ENCODE results near the gene GGT1.
A peak's percentile ranks its signal among the peaks of the same experiment; 100 is the strongest.
"Not testable (repeated sequence)": the region's sequence is repeated elsewhere in the genome, so short reads cannot be mapped to it uniquely, and the experiment has no call there.

Gene GGT1

DNA sequence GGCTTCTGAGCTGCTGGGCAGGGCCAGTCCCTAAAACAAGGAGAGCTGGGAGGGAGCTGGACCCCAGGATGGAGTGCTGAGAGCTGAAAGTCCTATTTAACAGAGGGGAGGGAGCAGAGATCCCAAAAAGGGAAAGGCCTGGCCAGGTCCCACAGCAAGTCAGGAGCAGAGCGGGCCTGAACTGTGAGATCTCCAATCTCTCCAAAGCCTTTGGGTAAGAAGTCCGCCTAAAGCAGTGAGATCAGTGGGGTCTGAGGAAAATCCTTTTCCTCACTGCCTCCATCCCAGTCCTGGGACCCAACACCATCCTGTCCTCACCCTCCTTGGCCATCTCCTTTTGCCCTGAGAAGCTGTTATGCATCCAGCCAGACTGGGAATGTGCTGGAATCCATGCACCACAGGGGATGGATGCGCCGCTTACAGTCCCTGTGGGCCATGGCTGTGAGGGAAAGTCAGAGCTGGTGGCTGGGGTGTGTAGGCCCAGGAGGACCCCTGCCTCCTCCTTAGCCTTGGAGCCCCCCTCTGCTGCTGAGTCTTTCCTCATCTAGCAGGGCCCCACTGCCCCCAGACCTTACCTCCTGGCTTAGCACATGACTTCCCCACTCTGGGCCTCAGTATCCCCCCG lies 18.7 kb upstream of the GGT1 start:
- no peak for DNase-seq

DNA sequence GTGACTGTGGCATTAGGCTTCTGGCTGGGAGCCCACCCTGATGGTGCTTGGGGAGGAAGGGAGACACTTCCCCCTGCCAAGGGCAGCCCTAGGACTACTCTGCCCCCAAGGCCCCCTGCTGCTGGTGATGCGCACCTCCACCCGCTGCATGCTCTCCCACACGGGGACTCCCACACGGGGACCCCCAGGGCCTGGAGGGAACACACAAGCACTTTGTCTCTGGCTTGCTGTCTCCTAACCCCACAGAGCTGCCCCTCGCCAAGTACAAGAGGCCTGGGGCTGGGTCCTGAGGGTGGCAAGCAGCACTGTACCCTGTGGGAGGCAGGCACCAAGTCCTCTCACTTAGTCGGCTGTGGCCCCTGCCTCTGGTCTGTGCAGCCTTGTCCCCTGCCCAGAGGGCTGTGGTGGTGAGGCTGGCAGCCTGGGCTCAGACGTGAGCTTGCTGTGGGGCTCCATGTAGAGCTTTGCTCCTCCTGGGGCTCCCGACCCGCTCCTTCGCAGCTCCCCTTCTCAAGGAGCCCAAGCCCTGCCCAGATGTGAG lies 18.1 kb upstream of the GGT1 start:
- DNase-seq, result no peak

DNA sequence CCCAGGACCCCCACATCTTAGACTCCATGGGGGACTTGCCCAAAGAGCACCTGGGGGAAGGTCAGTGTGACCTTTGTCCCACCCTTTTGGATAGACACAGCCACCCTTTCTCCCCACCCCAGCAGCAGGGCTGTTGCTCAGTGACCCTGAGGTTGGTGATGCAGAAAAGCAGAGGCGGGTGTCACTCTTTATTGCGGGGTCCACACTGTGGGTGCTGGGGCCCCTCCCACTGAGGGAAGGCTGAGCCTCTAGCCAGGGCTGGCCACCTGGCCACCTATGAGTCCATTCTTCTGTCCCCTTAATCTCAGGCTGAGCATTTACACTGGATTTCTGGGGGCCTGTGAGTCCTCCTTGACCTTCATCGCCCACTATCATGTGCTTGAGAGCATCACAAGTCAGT lies 17.5 kb upstream of the GGT1 start:
- no peak for DNase-seq

DNA sequence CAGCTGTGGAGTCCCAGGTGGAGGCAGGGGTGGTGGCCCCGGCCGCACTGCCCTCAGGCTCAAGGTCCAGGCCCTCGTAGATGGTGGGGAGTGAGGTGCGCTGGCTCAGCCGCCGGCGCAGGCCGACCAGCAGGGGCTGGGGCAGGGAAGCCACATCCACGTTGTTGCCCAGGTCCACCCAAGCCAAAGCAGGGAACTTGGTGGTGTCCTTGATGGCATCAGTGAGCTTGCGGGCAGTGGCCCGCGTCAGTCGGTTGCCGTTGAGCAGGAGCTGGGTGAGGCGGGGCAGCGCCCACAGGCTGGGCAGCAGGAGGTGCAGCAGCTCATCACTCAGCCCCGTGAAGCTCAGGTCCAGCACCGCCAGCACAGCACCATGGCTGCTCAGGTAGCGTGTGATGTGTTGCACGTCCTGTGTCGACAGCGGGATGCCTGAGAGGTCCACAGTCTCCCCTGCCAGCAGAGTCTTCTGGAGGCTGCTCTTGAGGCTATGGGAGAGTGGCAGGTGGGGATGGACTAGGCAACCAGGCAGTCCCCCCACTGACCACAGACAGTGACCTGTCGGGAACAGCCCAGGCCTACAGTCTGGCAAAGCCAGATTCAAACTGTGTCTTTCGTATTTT lies 17.0 kb upstream of the GGT1 start:
- no peak for DNase-seq

DNA sequence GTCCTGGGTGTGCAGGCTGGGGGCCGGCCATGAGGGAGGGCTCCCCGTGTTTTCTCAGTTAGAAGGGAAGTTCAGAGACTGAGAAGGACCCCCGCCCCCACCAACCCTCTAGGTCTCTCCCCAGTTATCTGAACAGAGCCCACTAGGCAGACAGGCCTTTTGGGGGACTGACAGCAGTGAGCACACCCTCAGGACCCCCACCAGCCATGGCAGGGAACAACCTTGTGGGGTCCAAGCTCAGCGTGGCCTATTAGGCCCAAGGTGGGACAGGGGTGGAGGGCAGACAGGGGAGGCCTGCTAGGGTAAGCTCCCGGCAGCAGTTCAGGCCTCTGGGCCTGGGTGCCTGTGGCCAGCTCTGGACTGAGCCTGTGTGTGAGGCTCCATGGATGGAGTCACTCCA lies 15.7 kb upstream of the GGT1 start:
- DNase-seq, result no peak

DNA sequence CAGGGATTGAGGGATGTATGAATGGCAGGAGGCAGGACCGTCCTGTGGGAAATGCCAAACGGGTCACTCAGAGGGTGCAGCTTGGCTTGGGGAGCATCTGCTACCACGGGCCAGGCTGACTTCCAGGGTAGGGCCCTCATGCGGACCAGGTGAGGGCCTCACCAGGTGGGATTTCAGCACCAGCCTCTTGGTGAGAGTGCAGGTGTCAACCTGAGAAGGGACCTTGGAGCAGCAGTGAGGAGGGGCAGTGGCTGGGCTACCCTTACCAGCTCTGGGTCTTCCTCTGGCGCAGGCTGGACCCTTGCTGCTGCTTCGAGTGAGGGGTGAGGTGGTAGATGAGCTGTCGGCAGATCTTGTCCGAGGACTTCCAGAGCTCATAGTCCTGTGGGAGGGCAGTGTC lies 15.0 kb upstream of the GGT1 start:
- DNase-seq, result no peak

DNA sequence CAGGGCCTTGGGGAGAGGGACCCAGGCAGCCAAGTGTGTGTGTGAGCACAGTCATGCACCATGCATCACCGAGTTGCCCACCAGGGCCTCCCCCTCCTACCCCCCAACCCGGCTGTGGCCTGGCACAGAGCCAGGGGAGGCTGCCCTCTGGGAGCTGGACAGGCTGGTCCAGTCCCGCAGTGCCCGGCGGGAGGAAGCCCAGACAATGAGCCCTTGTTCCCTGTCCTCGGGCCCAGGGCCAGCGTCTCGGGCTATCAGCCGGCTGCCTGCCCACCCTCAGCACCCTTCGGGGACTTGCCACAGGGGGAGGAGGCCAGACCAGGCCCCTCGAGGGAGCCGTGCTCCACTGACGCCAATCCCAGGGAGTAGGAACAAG lies 14.6 kb upstream of the GGT1 start:
- DNase-seq, result no peak

DNA sequence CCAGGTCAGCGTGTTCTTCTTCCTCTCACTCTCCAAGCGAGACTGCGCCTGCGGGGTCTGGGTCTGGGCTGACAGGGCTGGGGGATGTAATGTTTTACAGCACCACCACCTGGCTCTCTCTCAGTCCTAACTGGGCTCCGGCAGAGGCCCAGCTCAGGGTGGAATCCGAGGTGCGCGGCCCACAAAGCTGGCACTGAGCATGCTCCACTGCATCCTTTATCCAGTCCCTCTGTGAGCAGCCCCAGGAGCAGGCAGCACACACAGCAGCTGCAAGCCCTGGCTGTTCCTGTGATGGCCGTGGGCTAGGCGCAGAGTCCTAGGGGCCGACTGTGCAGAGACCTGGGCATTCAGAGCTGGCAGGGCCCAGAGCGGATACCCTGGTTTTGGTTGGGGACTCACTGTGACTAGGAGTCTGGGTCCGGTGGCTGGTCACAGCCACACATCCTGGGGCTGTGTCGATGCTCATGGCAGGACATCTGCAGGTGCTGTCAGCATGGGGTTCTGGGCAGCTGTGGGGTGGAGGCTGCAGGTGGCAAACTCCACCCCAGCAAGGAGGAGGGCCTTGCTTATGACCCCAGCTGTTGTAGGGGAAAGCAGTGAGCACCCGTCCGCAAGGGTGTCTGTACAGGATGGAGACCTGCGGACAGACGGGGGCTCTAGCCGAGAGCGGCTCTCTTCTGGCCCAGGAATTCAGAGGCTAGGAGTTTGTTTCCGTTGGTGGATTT lies 14.1 kb upstream of the GGT1 start:
- DNase-seq, result no peak

DNA sequence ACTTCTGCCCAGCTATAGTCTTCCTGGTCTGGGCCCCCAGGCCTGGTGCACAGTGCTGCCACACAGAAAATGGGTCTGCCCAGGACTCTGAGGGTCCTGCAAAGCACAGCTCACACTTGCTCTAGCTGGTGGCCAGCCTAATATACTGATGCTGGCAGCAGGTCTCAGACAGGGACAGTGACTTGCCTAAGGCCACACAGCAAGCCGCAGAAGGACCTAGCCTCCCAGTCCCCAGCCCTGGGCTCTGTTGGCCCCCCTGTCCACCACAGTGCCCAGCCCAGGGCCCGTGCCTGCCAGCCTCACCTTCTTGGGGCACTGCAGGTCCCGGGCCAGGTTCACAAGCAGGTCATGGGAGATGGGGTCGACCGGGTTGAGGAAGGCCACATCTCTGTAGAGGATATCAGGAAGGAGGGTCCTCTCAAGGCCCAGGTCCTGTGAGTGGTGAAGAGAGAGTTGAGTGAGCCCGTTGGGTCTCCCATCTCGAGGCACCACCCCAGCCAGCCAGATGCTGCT lies 13.4 kb upstream of the GGT1 start:
- no peak for DNase-seq

DNA sequence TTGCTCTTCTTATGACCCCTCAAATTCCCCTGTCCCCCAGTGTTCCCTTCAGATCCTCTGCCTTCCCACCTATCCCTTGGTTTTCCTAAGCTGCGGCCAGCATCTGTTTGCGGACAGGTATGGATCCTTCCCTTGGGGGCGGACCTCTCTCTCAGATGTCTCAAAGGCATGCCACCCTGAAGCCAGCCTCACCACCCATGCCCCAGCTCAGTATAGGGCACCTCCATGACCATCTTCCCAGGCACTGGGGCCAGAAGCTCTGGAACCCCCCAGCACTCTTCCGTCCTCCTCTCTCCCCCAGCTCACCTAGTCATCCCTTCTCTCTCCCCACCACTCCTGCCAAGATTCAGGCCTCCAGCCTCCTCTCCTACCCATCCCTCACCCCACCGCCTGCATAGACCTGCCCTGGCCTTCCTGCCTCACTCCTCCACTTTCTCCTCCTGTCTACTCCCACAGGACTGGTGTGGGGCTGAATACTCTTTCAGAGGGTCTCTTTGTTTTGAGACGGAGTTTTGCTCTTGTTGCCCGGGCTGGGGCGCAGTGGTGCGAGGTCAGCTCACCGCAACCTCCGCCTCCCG lies 12.3 kb upstream of the GGT1 start:
- no peak for DNase-seq

DNA sequence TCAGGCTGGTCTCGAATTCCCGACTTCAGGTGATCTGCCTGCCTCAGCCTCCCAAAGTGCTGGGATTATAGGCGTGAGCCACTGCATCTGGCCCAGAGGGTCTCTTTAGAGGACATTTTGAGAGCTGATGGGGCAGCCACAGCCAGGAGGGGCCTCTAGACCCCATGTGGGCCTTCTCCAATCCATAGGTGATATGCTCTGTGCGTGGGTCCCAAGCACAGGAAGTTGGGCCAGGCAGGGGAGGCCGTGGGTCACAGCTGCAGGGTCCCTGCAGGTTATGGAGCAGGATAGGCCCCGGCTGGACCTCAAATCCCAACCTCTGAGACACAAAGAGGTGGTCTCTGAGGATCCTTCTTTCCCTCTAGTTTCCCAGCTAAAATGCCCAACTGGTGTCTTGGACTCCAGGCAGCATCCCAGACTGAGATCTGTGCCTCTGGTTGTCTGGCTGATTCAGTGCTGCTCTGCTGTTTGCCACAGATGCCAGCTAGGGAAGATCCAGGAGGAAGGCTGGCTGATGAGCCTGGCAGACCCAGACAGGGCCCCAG lies 11.6 kb upstream of the GGT1 start:
- no peak for DNase-seq

DNA sequence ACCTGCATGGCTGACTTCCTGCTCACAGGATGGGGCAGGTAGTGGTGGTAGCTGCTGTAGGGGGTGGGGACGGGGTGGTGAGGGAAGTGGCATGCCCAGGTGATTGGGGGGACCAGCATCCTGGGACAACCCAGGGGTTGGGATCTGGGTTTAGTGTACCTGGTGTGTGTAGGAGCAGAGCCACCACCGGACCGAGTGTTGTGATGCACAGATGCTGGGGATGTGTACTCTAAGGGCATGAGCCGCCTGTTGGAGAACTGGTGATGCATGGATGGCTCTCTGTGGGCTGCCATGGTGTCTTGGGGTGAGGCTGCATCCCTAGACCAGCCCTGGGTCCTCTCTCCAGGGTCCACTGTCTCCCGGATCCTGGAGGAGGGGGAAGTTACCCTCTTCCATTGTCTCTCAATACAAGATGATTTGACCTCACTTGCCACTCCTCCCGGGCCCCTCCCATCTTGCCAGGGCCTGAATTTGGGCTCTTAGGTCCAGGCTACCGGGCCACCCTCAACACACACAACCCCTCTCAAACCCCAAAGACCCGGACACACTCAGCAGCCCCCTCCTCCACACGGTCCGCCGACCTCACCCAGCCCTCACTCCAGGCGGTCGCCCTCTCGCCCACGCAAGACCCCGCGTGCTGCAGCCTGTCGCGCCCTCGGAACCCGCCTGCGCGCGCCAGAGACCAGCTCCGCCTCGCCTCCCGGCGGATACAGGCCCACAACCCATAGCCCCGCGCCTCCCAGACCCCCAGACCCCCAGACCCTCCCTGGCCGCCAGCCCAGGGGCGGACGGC lies 10.7 kb upstream of the GGT1 start:
- no peak for DNase-seq

DNA sequence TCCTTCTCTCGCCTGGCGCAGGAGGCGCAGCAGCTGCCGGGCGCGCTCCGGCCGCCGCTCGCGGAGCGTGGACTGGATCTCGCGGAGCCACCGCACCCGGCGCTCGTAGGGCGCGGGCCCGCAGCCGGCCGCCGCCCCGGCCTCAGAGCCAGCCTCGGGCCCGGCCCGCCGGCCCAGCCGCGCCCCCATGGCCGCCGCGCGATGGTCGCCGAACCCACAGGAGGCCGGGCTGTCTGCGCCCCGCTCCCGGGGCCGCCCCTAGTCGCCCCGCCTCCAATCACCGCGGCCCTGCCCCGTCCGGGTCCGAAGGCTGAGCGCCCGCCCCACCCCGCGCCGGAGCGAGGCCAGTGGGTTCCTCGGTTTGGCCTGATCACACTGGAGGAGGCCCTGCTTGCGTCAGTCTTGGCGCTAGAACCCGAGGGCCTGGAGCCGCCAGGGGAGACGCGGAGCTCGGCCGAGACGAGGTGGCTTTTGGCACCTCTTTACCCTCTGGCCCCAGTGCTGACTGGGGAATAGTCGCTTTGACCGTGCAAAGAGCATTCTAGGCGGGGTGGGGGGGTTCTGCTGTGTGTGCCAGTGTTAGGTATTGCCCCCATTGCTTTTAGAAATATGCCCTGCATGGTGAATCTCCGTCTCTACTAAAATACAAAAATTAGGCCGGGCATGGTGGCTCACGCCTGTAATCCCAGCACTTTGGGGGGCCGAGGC lies 10.0 kb upstream of the GGT1 start, which contains the start of gene LRRC75B:
TSS of gene LRRC75B (minus strand) at position 223 of the 708 bp plus-strand sequence. CDS start at position 189, 34 bp downstream.
- DNase-seq, result peak; percentile 59

DNA sequence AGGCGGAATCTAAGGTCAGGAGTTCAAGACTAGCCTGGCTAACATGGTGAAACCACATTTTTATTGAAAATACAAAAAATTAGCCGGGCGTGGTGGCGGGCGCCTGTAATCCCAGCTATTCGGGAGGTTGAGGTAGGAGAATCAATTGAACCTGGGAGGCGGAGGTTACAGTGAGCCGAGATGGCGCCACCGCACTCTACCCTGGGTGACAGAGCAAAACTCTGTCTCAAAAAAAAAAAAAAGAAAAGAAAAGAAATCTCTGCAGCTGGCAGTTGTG lies 9.5 kb upstream of the GGT1 start:
- not testable (repeated sequence) for DNase-seq

DNA sequence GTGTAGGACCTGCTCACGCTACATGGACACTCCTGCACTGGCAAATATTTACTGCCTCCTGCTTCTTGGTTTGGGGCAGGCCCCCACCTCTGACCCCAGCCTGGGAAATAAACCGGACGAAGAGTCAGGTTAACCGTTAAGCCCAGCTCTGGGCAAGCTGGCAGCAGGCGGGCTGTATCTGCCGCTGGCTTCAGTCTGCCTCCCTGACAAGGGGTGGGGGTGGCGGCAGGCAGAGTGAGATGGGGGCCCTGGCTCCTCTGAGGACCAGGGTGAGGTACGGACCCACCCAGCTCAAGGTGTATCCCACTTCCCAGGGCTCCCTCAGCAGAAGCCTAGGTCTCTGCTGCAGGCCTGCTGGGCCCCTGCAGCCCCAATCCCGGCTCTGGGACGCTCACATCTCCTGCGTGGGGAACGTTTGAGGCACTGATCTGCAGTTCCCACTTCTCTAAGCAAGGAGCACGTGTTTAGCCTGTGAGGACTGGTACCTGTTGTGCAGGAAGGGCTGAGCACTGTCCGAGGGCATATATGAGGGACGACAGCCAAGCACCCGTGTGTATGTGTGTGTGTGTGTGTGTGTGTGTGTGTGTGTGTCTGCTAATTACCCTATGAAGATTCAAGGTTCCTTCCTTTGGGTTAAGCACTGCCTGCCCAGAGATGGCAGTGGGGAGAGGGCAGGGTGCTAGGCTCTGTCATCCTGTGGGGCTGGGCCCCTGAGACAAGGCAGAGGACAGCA lies 9.0 kb upstream of the GGT1 start:
- DNase-seq, result no peak

DNA sequence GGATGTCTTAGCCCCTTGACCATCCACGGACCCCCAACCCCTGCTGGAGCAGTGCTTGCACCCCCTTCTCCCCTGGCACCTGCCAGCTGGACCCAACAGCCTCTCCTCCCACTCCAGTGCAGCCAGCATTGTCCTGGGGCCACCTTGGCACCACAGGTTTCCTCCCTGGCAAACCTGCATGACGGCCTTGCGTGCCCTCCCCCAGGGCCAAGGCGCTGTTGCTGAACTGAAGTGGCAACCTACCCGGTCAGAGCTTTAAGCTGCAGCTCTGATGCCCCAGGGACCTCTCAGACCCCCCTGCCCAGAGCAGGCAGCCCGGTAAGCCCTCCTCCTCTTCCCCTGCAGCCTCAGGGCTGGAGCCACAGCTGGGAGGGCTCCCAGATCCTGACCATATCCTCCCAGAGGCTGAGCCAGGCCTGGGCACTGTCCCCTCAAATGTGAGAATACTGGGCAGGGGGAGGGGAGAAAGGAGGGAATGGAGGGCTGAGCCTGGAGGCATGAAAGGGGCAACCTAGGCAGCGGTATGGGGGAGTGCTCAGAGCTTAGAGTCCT lies 8.3 kb upstream of the GGT1 start:
- no peak for DNase-seq

DNA sequence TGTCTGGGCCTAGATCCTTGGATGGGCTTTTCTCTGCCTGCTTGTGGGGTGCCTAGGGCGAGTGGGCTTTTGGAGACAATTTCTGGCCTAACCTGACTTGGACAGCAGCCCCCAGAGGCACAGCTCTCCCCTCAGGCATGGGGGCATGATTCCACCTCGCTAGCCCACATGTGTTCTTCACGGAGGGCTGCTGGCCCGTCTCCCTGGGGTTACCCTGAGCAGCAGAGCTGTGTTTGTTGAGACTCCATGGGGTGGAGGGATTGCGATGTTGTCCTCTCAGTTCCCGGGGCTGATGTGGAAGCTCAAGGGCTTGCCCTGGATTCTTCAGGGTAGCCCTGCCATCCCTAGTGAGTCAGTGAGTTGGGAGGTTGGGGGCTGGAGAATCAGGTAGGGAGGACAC lies 7.8 kb upstream of the GGT1 start:
- DNase-seq, result no peak

DNA sequence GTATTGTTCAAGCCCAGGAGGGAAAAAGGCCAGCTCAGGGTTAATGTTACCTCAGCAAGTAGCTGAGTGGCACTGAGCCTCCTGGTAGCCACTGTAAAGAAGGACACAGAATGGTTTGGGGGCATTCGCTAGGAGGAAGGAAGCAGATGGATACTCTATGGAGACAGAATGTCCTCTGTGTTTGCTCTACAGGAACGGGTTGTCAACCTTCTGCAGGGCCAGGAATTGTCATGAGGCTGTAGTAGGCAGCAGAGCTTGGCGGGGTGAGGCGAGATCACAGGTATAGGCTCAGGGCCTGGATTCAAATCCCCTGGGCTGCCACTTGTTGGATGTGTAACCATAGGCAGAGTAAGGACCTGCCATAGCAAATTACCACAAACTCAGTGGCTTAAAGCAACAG lies 7.1 kb upstream of the GGT1 start:
- DNase-seq, result no peak

DNA sequence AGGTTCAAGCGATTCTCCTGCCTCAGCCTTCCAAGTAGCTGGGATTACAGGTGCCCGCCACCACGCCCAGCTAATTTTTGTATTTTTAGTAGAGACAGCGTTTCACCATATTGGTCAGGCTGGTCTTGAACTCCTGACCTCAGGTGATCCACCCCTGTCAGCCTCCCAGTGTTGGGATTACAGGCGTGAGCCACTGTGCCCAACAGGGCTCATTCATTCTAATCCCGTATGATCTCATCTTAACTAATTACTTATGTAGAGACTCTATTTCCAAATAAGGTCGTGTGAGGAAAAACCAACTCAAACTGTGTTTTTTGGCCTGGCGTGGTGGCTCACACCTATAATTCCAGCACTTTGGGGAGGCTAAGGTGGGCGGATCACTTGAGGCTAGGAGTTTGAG lies 5.9 kb upstream of the GGT1 start:
- not testable (repeated sequence) for DNase-seq

DNA sequence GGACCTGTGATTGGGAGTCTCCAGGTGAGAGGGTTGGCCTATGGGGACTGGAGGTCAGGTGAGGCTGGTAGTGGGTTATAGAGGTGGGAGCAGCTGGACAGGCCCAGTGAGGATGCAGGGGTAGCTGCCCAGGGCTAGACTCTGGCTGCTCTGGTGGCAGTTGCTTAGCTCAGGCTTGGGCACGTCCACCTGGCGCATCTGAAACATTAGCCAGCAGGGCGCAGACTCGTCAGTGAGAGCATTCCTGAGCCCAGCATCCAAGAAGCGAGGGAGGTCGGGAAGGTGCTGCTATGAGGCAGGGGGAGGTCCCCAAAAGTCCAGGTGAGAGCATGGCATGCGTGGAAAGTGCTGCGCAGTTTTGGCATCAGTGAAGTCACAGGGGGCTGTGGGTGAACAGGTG lies 3.5 kb upstream of the GGT1 start:
- DNase-seq, result no peak
